ENCODE data around the gene INO80E.
"Not testable (repeated sequence)": the region's sequence is repeated elsewhere in the genome, so short reads cannot be mapped to it uniquely, and the experiment has no call there.

The INO80E gene, protein sequence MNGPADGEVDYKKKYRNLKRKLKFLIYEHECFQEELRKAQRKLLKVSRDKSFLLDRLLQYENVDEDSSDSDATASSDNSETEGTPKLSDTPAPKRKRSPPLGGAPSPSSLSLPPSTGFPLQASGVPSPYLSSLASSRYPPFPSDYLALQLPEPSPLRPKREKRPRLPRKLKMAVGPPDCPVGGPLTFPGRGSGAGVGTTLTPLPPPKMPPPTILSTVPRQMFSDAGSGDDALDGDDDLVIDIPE

GRCh38 chr16:29995911-29996765 is at the start of gene INO80E:
Gene INO80E, plus strand, starts transcription at chr16:29996241. Its CDS starts 70 bp downstream, at chr16:29996311.
- DNase-seq, result peak; percentile 90

DNA sequence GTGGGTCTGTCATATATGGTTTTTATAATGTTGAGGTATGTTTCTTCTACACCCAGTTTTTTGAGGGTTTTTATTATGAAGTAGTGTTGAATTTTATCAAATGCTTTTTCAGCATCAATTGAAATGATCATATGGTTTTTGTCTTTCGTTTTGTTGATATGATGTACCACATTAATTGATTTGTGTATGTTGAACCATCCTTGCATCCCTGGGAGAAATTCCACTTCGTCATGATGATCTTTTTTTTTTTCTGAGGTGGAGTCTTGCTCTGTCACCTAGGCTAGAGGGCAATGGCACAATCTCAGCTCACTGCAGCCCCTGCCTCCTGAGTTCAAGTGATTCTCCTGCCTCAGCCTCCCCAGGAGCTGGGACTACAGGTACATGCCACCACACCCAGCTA is 48.1 kb upstream of the INO80E start:
- no peak for DNase-seq

GRCh38 chr16:29950806-29951461 is 45.1 kb upstream of the INO80E start:
- DNase-seq, result no peak

DNA sequence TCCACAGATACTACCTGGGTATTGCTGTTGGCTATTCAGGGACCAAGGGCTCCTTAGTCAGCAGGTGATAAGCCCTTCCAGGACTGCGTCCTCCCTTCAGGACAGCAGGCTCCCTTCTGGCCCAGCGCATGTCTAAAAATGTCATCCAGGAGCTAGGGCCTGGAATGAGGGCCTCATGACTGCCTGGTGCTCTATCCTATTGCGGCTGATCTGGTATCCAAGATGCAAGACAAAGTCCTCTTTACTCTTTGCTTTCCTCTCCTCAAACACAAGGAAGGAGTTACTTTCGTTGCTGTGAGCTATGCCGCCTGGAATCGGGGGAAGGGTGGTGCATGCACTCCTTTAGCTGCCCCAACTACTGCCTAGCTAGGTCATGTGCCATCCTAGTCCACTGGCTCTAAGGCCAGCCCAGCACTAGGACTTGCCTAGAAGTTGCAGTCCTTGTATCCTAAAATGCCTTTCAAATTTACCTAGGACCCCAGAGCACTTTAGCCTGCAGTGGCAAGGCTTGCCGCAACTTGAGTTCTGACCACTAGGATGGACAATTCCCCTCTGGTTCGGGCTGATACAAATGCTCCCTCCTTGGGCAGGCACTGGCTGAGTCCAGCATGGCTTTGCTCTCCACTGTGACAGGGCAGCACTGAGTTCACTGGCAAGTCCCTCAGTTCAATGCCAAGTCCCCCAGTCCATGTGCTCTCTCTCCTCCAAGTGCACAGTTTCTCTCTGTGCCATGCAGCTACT is 44.2 kb upstream of the INO80E start:
- DNase-seq, result no peak

DNA sequence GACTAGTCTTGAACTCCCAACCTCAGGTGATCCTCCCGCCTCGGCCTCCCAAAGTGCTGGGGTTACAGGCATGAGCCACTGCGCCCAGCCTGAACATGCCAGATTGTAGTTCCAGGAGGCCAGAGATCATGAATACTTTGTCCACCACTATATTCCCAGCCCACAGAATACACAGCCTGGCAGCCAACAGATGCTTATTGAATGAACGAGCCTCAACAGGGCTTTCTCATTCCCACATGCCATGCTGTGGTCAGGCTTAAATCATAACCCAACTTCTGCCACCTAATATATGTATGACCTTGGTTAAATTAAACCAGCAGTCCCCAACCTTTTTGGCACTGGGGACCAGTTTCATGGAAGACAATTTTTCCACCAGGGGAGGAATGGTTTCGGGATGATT is 37.3 kb upstream of the INO80E start:
- no peak for DNase-seq

DNA sequence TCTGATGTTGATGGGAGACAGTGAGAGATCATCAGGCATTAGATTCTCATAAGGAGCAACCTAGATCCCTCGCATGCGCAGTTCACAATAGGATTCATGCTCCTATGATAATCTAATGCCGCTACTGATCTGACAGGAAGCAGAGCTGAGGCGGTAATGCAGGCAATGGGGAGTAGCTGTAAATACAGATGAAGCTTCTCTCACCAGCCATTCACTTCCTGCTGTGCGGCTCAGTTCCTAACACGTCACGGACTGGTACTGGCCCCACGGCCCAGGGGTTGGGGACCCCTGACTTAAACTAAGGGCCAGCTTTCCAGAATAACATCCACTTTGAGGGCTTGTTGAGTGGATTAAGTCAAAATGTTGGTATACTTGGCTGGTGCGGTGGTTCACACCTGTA is 36.7 kb upstream of the INO80E start:
- no peak for DNase-seq

- not testable (repeated sequence) for DNase-seq
Measured at GRCh38 chr16:29959821-29960220, 36.2 kb upstream of the INO80E start.

- no peak for DNase-seq
Measured at GRCh38 chr16:29961127-29961478, 34.9 kb upstream of the INO80E start.

DNA sequence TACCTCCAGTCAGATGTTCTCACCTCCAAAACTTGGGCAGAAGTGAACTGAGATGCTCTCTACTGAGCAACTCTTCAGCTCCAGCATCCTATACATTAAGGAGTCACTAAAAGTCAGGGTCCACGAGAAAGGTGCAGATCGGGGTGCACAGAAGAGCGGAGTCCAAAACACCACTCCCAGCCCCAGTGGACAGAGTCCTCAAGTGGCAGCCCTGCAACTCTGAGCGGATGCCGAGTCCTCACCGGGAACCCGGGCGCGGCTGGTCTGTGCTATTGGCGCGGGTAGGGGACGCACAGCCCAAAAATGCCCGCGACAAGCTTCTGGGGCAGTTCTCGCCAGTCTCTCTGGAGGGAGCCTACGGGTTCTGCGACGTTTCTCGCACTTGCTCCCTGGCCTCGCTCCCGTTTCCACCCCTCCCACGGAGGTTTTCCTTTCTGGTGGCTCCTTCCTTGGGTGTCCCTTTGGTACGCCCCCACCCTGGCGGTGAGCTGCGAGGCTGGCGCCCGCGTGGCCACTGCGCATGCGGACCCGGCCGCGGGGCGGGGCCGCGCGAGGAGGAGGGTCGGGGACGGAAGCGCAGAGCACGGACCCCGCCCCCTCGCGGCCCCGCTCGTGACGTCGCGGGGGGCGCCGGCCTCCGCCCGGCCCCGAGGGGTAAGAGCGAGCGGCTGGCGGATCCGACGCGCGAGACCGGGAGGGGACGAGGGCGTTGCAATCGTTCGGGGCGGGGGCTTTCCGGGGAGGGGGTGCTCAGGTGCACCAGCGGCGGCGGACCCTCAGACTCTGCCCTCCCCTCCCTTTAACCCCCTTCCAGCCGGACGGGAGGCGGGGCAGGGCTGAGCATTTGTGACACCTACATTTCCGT is 34.3 kb upstream of the INO80E start, which contains the start of gene TMEM219:
TMEM219 (plus strand) TSS at position 601 of the 865 bp plus-strand sequence. CDS start 1,065 bp downstream, outside the sequence.
- peak; percentile 85 for DNase-seq

DNA sequence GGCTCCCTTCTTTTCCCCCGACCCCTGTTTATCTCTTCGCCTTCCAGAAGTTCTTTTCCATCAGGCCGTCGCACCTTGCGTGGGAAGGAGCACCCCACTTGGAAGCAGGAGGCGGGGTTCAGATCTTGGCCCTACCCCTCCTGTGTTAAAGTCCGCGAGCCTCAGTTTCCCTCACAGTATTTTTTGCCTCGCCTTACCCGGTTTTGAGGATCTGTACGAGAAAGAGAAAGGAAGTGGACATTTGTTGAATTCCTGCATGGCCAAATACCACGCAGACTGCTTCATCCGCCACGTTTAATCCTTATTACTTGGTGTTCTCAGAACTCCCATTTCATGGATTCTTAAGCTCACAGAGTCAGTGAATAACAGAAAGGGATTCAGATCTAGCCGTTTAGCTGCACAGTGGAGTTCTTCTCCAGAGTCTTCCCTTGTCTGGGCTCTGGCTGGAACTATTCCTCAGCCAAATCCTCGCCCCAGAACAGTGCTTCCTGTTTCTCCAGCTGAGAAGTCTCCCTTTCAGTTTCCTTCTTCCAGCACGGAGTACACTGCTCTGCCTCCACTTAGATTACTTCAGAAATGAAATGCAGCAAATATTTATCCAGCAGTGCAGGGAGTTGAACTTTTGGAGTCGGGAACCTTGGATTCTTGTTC is 33.6 kb upstream of the INO80E start:
- no peak for DNase-seq

- no peak for DNase-seq
Measured at GRCh38 chr16:29963021-29963743, 32.9 kb upstream of the INO80E start.

DNA sequence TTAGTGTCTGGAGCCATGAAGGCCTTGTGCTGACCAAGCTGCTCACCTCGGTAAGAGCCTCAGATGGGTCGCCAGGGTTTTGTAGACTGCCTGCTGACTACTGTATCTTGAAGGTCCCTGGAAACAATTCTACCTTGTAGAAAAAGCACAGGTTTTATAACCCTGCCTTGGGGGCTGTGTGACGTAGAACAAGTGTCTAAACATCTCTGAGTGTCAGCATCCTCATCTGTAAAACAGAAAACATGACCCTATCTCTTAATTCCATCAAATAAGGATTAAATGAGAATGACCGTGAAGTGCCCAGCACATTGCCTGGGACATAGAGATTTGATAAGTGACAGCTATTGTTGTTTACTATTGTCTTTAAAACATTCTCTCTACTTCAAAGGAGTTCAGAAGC is 27.8 kb upstream of the INO80E start:
- DNase-seq, result no peak

DNA sequence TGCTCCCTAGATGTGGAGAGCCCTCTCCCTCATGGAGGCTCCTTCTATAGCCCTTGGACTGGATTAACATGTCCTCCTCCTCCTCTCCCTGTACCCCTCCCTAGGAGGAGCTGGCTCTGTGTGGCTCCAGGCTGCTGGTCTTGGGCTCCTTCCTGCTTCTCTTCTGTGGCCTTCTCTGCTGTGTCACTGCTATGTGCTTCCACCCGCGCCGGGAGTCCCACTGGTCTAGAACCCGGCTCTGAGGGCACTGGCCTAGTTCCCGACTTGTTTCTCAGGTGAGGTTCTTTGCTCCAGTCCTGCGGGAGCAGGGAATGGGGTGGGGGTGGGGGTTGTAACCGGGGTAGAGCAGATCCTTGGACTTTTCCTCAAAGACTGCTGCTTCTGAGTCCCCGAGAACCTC is 24.7 kb upstream of the INO80E start:
- no peak for DNase-seq

DNA sequence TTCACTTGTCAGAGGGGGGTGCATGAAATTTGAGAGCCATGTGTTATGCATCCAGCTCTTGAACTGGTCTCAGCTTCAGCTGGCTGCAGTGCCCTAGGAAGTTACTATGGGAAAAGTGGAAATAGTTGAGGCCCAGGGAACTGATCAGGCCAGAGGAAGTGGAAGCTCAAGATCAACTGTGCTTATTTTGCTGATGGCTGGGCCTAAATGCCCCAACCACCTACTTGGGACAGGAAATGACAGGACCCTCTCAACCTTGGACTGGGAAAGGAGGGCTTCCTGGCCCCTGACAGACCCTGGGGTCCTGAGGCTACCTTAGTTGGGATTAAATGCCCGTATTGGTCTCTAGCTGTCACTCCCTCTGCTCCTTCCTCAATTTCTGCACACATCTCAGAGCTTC is 23.5 kb upstream of the INO80E start:
- no peak for DNase-seq

GRCh38 chr16:29972992-29973383 is 23.1 kb upstream of the INO80E start:
- no peak for DNase-seq

GRCh38 chr16:29973384-29974246 is 22.4 kb upstream of the INO80E start, which contains the start of gene TAOK2:
Gene TAOK2, plus strand, starts transcription at chr16:29973868. Its CDS starts 3,905 bp downstream, at chr16:29977773.
- DNase-seq, result peak; percentile 96

GRCh38 chr16:29974291-29975133 is 21.5 kb upstream of the INO80E start:
- no peak for DNase-seq

GRCh38 chr16:29975134-29975538 is 20.9 kb upstream of the INO80E start:
- DNase-seq, result no peak

Measured in NCI-H526 treated with DMSO at 0.1 percent for 48 hours (cell line).